ENCODE data around the gene CTNNA2.
"Not testable (repeated sequence)": the region's sequence is repeated elsewhere in the genome, so short reads cannot be mapped to it uniquely, and the experiment has no call there.

The CTNNA2 gene

DNA sequence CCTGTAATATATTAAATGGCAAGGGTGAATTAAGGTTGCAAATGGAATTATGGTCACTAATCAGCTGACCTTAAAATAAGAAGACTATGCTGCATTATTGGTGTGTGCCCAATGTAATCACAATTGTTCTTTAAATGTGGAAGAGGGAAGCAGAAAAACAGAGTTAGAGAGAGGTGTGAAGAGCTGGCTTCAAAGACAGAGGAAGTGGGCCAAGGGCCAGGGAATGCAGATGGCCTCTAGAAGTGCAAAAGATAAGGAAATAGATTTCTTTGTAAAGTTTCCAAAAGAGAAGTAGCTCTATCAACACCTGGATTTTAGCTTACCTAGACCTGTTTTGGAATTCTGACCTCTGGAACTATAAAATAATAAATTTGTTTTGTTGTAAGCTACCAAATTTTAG, 515.7 kb downstream of the CTNNA2 start:
- TF ChIP-seq TCF4 (CRISPR knock-in tag; IDR thresholded peaks at IDR 0.05; ENCODE audit: borderline replicate concordance), result peak; percentile 67; the same call in 1 of the 2 replicates
- TF ChIP-seq SNAI2 (CRISPR knock-in tag; IDR thresholded peaks at IDR 0.05), result no peak

DNA sequence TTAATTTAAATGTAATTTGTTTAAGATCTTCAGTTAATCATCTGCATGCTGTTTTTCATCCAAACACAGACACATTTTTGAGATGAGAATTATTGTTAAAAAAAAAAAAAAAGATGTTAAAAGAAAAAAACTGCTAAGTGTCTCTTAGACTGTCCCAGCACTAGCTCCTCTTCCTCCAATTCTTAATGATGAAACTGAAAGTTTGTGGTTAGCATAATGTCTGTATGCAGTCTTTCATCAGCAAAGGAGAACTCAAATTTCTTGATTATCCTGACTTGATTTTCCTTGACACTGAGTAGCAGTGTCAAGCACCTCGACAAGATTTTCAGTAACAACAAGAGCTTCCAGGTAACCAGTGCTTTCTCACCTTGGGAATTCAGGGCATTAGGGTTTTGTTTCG, 517.3 kb downstream of the CTNNA2 start:
- ATAC-seq, result no peak
- TF ChIP-seq RARB (CRISPR knock-in tag; IDR thresholded peaks at IDR 0.05), result no peak
- no peak for TF ChIP-seq ZFP3 (CRISPR knock-in tag; IDR thresholded peaks at IDR 0.05)
- TF ChIP-seq, protein P1, sequence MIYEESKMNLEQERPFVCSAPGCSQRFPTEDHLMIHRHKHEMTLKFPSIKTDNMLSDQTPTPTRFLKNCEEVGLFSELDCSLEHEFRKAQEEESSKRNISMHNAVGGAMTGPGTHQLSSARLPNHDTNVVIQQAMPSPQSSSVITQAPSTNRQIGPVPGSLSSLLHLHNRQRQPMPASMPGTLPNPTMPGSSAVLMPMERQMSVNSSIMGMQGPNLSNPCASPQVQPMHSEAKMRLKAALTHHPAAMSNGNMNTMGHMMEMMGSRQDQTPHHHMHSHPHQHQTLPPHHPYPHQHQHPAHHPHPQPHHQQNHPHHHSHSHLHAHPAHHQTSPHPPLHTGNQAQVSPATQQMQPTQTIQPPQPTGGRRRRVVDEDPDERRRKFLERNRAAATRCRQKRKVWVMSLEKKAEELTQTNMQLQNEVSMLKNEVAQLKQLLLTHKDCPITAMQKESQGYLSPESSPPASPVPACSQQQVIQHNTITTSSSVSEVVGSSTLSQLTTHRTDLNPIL (CRISPR knock-in tag; IDR thresholded peaks at IDR 0.05; ENCODE audit: low read depth), result no peak
- no peak for TF ChIP-seq ZNF565 (CRISPR knock-in tag; conservative IDR thresholded peaks at IDR 0.05; ENCODE audit: low read depth)
- no peak for TF ChIP-seq ARNTL (CRISPR knock-in tag; IDR thresholded peaks at IDR 0.05; ENCODE audit: borderline replicate concordance, low read depth)
- no peak for TF ChIP-seq BACH2 (CRISPR knock-in tag; IDR thresholded peaks at IDR 0.05; ENCODE audit: borderline replicate concordance)
- no peak for TF ChIP-seq TOX (CRISPR knock-in tag; IDR thresholded peaks at IDR 0.05; ENCODE audit: borderline replicate concordance)
- no peak for TF ChIP-seq ZFP30 (CRISPR knock-in tag; IDR thresholded peaks at IDR 0.05)
- TF ChIP-seq, protein P2, sequence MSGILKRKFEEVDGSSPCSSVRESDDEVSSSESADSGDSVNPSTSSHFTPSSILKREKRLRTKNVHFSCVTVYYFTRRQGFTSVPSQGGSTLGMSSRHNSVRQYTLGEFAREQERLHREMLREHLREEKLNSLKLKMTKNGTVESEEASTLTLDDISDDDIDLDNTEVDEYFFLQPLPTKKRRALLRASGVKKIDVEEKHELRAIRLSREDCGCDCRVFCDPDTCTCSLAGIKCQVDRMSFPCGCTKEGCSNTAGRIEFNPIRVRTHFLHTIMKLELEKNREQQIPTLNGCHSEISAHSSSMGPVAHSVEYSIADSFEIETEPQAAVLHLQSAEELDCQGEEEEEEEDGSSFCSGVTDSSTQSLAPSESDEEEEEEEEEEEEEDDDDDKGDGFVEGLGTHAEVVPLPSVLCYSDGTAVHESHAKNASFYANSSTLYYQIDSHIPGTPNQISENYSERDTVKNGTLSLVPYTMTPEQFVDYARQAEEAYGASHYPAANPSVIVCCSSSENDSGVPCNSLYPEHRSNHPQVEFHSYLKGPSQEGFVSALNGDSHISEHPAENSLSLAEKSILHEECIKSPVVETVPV (CRISPR knock-in tag; IDR thresholded peaks at IDR 0.05), result no peak
- no peak for TF ChIP-seq ZNF70 (CRISPR knock-in tag; IDR thresholded peaks at IDR 0.05)
- no peak for TF ChIP-seq TCF4 (CRISPR knock-in tag; IDR thresholded peaks at IDR 0.05; ENCODE audit: borderline replicate concordance)
- TF ChIP-seq, protein P3, sequence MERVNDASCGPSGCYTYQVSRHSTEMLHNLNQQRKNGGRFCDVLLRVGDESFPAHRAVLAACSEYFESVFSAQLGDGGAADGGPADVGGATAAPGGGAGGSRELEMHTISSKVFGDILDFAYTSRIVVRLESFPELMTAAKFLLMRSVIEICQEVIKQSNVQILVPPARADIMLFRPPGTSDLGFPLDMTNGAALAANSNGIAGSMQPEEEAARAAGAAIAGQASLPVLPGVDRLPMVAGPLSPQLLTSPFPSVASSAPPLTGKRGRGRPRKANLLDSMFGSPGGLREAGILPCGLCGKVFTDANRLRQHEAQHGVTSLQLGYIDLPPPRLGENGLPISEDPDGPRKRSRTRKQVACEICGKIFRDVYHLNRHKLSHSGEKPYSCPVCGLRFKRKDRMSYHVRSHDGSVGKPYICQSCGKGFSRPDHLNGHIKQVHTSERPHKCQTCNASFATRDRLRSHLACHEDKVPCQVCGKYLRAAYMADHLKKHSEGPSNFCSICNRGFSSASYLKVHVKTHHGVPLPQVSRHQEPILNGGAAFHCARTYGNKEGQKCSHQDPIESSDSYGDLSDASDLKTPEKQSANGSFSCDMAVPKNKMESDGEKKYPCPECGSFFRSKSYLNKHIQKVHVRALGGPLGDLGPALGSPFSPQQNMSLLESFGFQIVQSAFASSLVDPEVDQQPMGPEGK (CRISPR knock-in tag; IDR thresholded peaks at IDR 0.05; ENCODE audit: borderline replicate concordance), result no peak
- TF ChIP-seq ISL1 (CRISPR knock-in tag; IDR thresholded peaks at IDR 0.05), result no peak
- TF ChIP-seq ZNF8 (CRISPR knock-in tag; IDR thresholded peaks at IDR 0.05), result no peak
- TF ChIP-seq OSR1 (CRISPR knock-in tag; IDR thresholded peaks at IDR 0.05), result no peak

More for the DNA sequence above, 515.7 kb downstream of the CTNNA2 start:
- no peak for ATAC-seq

DNA sequence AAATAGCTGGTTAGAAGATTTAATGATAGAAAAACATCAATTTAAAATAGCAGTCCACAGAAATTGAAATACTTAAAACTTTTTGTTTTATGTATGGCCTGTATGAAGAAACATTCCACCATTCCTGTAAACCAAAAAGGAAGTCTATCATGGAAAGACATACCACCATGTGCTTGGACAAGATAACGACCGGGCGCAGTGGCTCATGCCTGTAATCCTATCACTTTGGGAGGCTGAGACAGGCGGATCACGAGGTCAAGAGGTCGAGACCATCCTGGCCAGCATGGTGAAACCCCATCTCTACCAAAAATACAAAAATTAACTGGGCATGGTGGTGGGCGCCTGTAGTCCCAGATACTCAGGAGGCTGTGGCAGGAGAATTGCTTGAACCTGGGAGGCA, 519.8 kb downstream of the CTNNA2 start:
- not testable (repeated sequence) for ATAC-seq

DNA sequence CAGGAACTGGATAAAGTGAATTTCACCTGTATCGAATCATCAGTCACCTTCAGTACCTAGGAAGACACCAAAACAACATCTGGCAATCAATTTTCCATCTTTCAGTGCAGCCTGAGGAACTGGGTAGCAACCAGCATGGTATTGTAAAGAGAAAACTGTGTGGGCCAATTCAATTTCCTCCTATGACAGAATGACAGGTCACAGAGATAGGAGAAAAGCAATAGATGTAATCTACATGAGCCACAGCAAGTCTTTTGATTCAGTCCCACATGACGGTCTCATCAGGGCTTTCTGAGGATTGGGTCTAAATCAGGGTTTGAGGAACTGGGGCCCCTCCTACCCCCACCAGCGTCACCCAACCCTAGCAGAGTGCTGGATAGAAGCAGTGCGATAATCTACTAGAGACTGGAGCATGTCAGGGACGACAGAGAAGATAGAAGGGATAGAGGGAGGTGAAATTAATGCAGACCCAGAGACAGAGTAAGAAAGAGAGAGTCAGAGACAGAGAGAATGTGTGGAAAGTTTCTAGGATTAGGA, 523.0 kb downstream of the CTNNA2 start:
- no peak for TF ChIP-seq PPARA (CRISPR knock-in tag; IDR thresholded peaks at IDR 0.05; ENCODE audit: borderline replicate concordance)
- no peak for TF ChIP-seq ZNF8 (CRISPR knock-in tag; IDR thresholded peaks at IDR 0.05)
- TF ChIP-seq, protein P4, sequence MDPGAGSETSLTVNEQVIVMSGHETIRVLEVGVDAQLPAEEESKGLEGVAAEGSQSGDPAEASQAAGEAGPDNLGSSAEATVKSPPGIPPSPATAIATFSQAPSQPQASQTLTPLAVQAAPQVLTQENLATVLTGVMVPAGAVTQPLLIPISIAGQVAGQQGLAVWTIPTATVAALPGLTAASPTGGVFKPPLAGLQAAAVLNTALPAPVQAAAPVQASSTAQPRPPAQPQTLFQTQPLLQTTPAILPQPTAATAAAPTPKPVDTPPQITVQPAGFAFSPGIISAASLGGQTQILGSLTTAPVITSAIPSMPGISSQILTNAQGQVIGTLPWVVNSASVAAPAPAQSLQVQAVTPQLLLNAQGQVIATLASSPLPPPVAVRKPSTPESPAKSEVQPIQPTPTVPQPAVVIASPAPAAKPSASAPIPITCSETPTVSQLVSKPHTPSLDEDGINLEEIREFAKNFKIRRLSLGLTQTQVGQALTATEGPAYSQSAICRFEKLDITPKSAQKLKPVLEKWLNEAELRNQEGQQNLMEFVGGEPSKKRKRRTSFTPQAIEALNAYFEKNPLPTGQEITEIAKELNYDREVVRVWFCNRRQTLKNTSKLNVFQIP (CRISPR knock-in tag; IDR thresholded peaks at IDR 0.05; ENCODE audit: borderline replicate concordance, low read depth), result no peak
- no peak for TF ChIP-seq ZC3H10 (CRISPR knock-in tag; IDR thresholded peaks at IDR 0.05)
- TF ChIP-seq GLIS3 (CRISPR knock-in tag; IDR thresholded peaks at IDR 0.05), result no peak
- no peak for TF ChIP-seq ARNTL (CRISPR knock-in tag; IDR thresholded peaks at IDR 0.05; ENCODE audit: borderline replicate concordance, low read depth)
- TF ChIP-seq, protein P5, sequence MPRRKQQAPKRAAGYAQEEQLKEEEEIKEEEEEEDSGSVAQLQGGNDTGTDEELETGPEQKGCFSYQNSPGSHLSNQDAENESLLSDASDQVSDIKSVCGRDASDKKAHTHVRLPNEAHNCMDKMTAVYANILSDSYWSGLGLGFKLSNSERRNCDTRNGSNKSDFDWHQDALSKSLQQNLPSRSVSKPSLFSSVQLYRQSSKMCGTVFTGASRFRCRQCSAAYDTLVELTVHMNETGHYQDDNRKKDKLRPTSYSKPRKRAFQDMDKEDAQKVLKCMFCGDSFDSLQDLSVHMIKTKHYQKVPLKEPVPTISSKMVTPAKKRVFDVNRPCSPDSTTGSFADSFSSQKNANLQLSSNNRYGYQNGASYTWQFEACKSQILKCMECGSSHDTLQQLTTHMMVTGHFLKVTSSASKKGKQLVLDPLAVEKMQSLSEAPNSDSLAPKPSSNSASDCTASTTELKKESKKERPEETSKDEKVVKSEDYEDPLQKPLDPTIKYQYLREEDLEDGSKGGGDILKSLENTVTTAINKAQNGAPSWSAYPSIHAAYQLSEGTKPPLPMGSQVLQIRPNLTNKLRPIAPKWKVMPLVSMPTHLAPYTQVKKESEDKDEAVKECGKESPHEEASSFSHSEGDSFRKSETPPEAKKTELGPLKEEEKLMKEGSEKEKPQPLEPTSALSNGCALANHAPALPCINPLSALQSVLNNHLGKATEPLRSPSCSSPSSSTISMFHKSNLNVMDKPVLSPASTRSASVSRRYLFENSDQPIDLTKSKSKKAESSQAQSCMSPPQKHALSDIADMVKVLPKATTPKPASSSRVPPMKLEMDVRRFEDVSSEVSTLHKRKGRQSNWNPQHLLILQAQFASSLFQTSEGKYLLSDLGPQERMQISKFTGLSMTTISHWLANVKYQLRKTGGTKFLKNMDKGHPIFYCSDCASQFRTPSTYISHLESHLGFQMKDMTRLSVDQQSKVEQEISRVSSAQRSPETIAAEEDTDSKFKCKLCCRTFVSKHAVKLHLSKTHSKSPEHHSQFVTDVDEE (CRISPR knock-in tag; IDR thresholded peaks at IDR 0.05), result no peak
- TF ChIP-seq ZFP3 (CRISPR knock-in tag; IDR thresholded peaks at IDR 0.05), result no peak
- TF ChIP-seq ISL1 (CRISPR knock-in tag; IDR thresholded peaks at IDR 0.05), result no peak
- TF ChIP-seq ESRRG (CRISPR knock-in tag; IDR thresholded peaks at IDR 0.05), result no peak
- TF ChIP-seq, protein P3 (CRISPR knock-in tag; IDR thresholded peaks at IDR 0.05; ENCODE audit: borderline replicate concordance), result no peak
- no peak for TF ChIP-seq ZFP30 (CRISPR knock-in tag; IDR thresholded peaks at IDR 0.05)
- TF ChIP-seq TOX (CRISPR knock-in tag; IDR thresholded peaks at IDR 0.05; ENCODE audit: borderline replicate concordance), result no peak
- TF ChIP-seq CSDC2 (CRISPR knock-in tag; IDR thresholded peaks at IDR 0.05), result no peak
- no peak for ATAC-seq
